Measurements from ENCODE around the gene MAPK10.

The MAPK10 gene

DNA sequence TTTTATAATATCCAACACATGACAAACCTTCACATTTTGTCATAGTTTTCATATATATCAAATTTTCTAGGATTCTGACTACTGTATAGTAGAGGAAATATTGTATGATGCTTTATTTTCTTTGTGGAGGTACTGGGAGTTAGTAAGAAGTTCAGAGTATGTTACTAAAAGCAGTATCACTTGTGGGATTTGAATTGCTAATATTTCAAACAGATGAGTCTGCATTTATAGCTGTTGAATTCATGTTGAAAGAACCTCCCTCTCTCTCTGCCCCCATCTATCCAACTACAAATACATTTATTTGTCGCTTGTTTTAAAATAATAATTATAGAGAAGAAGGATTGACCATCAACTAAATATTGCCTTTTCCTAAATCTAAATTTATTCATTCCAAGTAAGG lies 29.8 kb upstream of the MAPK10 start (continued):
- TF ChIP-seq, protein P1, sequence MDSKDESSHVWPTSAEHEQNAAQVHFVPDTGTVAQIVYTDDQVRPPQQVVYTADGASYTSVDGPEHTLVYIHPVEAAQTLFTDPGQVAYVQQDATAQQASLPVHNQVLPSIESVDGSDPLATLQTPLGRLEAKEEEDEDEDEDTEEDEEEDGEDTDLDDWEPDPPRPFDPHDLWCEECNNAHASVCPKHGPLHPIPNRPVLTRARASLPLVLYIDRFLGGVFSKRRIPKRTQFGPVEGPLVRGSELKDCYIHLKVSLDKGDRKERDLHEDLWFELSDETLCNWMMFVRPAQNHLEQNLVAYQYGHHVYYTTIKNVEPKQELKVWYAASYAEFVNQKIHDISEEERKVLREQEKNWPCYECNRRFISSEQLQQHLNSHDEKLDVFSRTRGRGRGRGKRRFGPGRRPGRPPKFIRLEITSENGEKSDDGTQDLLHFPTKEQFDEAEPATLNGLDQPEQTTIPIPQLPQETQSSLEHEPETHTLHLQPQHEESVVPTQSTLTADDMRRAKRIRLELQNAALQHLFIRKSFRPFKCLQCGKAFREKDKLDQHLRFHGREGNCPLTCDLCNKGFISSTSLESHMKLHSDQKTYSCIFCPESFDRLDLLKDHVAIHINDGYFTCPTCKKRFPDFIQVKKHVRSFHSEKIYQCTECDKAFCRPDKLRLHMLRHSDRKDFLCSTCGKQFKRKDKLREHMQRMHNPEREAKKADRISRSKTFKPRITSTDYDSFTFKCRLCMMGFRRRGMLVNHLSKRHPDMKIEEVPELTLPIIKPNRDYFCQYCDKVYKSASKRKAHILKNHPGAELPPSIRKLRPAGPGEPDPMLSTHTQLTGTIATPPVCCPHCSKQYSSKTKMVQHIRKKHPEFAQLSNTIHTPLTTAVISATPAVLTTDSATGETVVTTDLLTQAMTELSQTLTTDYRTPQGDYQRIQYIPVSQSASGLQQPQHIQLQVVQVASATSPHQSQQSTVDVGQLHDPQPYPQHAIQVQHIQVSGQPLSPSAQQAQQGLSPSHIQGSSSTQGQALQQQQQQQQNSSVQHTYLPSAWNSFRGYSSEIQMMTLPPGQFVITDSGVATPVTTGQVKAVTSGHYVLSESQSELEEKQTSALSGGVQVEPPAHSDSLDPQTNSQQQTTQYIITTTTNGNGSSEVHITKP (tag by site-specific recombination; IDR thresholded peaks at IDR 0.05), result no peak
- TF ChIP-seq MZF1 (tag by site-specific recombination; IDR thresholded peaks at IDR 0.05; ENCODE audit: borderline replicate concordance), result no peak
- no peak for TF ChIP-seq ZNF121 (tag by site-specific recombination; IDR thresholded peaks at IDR 0.05)
- no peak for TF ChIP-seq ZNF664 (tag by site-specific recombination; IDR thresholded peaks at IDR 0.05)
- no peak for TF ChIP-seq ZNF561 (tag by site-specific recombination; IDR thresholded peaks at IDR 0.05; ENCODE audit: borderline replicate concordance)
- TF ChIP-seq, protein P2, sequence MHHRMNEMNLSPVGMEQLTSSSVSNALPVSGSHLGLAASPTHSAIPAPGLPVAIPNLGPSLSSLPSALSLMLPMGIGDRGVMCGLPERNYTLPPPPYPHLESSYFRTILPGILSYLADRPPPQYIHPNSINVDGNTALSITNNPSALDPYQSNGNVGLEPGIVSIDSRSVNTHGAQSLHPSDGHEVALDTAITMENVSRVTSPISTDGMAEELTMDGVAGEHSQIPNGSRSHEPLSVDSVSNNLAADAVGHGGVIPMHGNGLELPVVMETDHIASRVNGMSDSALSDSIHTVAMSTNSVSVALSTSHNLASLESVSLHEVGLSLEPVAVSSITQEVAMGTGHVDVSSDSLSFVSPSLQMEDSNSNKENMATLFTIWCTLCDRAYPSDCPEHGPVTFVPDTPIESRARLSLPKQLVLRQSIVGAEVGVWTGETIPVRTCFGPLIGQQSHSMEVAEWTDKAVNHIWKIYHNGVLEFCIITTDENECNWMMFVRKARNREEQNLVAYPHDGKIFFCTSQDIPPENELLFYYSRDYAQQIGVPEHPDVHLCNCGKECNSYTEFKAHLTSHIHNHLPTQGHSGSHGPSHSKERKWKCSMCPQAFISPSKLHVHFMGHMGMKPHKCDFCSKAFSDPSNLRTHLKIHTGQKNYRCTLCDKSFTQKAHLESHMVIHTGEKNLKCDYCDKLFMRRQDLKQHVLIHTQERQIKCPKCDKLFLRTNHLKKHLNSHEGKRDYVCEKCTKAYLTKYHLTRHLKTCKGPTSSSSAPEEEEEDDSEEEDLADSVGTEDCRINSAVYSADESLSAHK (tag by site-specific recombination; IDR thresholded peaks at IDR 0.05), result no peak
- TF ChIP-seq SETDB1 (IDR thresholded peaks at IDR 0.05; ENCODE audit: insufficient read length, low read length), result no peak
- TF ChIP-seq ZFP69B (tag by site-specific recombination; IDR thresholded peaks at IDR 0.05), result no peak
- no peak for TF ChIP-seq ZIC2 (tag by site-specific recombination; IDR thresholded peaks at IDR 0.05)
- TF ChIP-seq GLIS2 (tag by site-specific recombination; IDR thresholded peaks at IDR 0.05), result no peak
- TF ChIP-seq HOXA7 (CRISPR knock-in tag; IDR thresholded peaks at IDR 0.05; ENCODE audit: borderline replicate concordance), result no peak
- TF ChIP-seq, protein P3, sequence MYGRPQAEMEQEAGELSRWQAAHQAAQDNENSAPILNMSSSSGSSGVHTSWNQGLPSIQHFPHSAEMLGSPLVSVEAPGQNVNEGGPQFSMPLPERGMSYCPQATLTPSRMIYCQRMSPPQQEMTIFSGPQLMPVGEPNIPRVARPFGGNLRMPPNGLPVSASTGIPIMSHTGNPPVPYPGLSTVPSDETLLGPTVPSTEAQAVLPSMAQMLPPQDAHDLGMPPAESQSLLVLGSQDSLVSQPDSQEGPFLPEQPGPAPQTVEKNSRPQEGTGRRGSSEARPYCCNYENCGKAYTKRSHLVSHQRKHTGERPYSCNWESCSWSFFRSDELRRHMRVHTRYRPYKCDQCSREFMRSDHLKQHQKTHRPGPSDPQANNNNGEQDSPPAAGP (tag by site-specific recombination; IDR thresholded peaks at IDR 0.05), result no peak
- no peak for TF ChIP-seq ZNF214 (tag by site-specific recombination; IDR thresholded peaks at IDR 0.05; ENCODE audit: borderline replicate concordance)

DNA sequence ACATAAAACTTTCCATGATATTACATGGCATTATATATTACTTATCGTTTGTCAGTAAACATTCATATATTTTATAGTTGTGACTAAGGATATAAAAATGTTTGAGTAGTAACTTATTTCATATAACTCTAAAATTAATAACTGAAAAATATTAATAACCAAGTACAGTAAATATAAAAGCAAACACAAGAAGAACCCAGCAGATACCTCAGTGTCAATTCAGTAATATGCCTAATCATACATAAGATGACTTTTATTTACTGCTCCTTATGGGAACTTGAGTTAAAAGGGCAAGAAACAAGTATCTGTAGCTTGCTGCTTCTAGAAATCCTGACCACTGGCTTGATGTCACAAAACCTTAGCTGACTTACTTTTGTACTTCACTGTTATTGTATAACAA lies 28.4 kb upstream of the MAPK10 start:
- no peak overlapping the region for H3K4me3 ChIP-seq (ENCODE audit: low read depth, low read length)
- no peaks in the 10 kb centered on the region for H3K36me3 ChIP-seq (ENCODE audit: control insufficient read depth in 2 of 2, insufficient read depth in 1 of 2, low read length in 2 of 2)
- H3K27ac ChIP-seq (ENCODE audit: extremely low read depth, low read depth, low read length), result no peak overlapping the region
- no peaks in the 10 kb centered on the region for H3K9me3 ChIP-seq (ENCODE audit: control insufficient read depth, insufficient read depth, low read depth, low read length)
- TF ChIP-seq TCF7L2 (IDR thresholded peaks at IDR 0.05; ENCODE audit: borderline replicate concordance, low read depth, low read length) (no peak), ZNF174 (tag by site-specific recombination; IDR thresholded peaks at IDR 0.05) (no peak), RBAK (tag by site-specific recombination; IDR thresholded peaks at IDR 0.05) (no peak), ZNF560 (tag by site-specific recombination; IDR thresholded peaks at IDR 0.05; ENCODE audit: borderline replicate concordance) (no peak), ZNF223 (tag by site-specific recombination; IDR thresholded peaks at IDR 0.05) (no peak)
- CTCF ChIA-PET, result no interaction called here
- no peaks in the 10 kb centered on the region for H3K4me1 ChIP-seq (ENCODE audit: control insufficient read depth, insufficient read depth, low read length)
- POLR2A ChIA-PET, result no interaction called here

All from HEK293 (cell line).